ENCODE data around the gene SPA17. TPM values are rescaled to one million over a fixed set of nuclear protein-coding genes. Genes with fewer than 3 reads are reported as not detected.

Gene SPA17
- total and polyA plus RNA-seq, 7 experiments from 2014 or later = 1.00 to 2.3 (median 1.1) TPM

GRCh38 chr11:124745835-124746620, 72.3 kb downstream of the SPA17 start:
- Histone ChIP-seq H3K27ac (ENCODE audit: low read depth, low read length) (peak overlapping the region; percentile 72), H3K9me3 (ENCODE audit: control insufficient read depth in 2 of 3, low read length in 3 of 3) (no peaks in the 10 kb centered on the region), H3K27me3 (ENCODE audit: control insufficient read depth in 2 of 2, insufficient read depth in 2 of 2, low read length in 2 of 2) (no peaks in the 10 kb centered on the region), H3K4me3 (ENCODE audit: low read length) (peak overlapping the region; percentile 99), H3K36me3 (ENCODE audit: control insufficient read depth in 2 of 3, insufficient read depth in 3 of 3, low read length in 3 of 3) (peaks cover 0 to 6% (median 0%) of the 10 kb centered on the region in 3 experiments), H3K4me1 (ENCODE audit: control insufficient read depth in 2 of 2, insufficient read depth in 2 of 2, low read length in 2 of 2) (peaks cover 0 to 3% of the 10 kb centered on the region in 2 donors)
- H3K9me3 Mint-ChIP-seq = peaks cover 0 to 2% (median 0%) of the 10 kb centered on the region in 11 donors
- intact Hi-C loops (cut with micrococcal nuclease) = loop anchor here (1.0 to 10.0 kb wide), 20 partner anchors 12 to 1671 kb away; partner anchors contain the start of genes CCDC15 (in 2 of the 2), MSANTD2 (in 2 of the 2), SIAE (in 2 of the 2) and SPA17 (in 2 of the 2)
- no peaks in the 10 kb centered on the region for H3K36me3 Mint-ChIP-seq
- H3K27ac Mint-ChIP-seq = peak overlapping the region; percentile 91 to 98 (median 96)
- DNase-seq = no peak
- ChIA-PET POLR2A (interaction anchor here (0.6 to 8.7 kb wide), 27 partner anchors 9 to 365 kb away, joined by 3 to 112 read pairs (median 4); partner anchors contain the start of genes CCDC15, ESAM, MSANTD2 and SIAE), CTCF (interaction anchor here (0.7 to 3.5 kb wide), 12 partner anchors 11 to 92 kb away, joined by 3 to 38 read pairs (median 6); partner anchors contain the start of genes ESAM, MSANTD2, SIAE and SPA17)
- H3K4me1 Mint-ChIP-seq = peaks cover 4 to 38% (median 24%) of the 10 kb centered on the region in 7 donors
- ATAC-seq = peak; percentile 29
- peaks cover 0 to 29% (median 0%) of the 10 kb centered on the region in 5 donors for H3K27me3 Mint-ChIP-seq
- peak overlapping the region; percentile 91 to 100 (median 98) for H3K4me3 Mint-ChIP-seq

DNA sequence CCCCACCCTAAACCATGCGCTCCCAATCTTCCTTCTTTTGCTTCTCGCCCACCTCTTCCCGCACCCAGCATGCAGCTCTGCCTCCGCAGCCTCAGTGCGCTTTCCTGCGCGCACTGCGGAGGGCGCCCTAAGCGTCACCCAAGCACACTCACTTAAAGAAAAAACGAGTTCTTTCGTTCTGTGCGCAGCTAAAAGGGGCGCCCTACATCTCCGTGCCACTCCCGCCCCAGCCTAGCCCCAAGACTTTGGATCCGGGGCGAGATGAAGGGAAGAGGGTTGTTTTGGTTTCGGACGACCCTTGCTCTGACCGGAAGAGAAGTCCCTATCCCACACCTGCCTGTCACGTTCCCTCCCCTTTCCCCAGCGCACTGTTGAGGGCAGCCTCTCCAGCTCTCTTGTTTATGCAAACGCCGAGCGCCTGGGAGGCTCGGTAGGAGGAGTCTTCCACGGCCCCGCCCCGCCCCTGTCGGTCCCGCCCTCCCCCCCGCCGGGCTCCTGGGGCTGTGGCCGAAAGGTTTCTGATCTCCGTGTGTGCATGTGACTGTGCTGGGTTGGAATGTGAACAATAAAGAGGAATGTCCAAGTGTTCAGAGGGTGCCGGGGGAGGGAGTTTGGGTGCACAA, 73.0 kb downstream of the SPA17 start:
- intact Hi-C loops (cut with micrococcal nuclease) = loop anchor here (1.0 to 10.0 kb wide), 21 partner anchors 7 to 1672 kb away; partner anchors contain the start of genes CCDC15 (in 2 of the 2), MSANTD2 (in 2 of the 2), NRGN (in 2 of the 2) and SIAE (in 2 of the 2)
- H3K27ac Mint-ChIP-seq = peak overlapping the region; percentile 91 to 98 (median 96)
- ChIA-PET POLR2A (interaction anchor here (0.6 to 8.7 kb wide), 29 partner anchors 10 to 365 kb away, joined by 3 to 112 read pairs (median 4); partner anchors contain the start of genes CCDC15, ESAM, MSANTD2 and SIAE), CTCF (interaction anchor here (0.5 to 3.5 kb wide), 13 partner anchors 10 to 91 kb away, joined by 3 to 38 read pairs (median 5); partner anchors contain the start of genes ESAM, MSANTD2, SIAE and SPA17)
- peaks cover 0 to 6% (median 0%) of the 10 kb centered on the region in 3 experiments for H3K36me3 ChIP-seq (ENCODE audit: control insufficient read depth in 2 of 3, insufficient read depth in 3 of 3, low read length in 3 of 3)
- H3K4me1 ChIP-seq (ENCODE audit: control insufficient read depth in 2 of 2, insufficient read depth in 2 of 2, low read length in 2 of 2) = peaks cover 0 to 3% of the 10 kb centered on the region in 2 donors
- H3K4me3 Mint-ChIP-seq = peak overlapping the region; percentile 91 to 100 (median 98)
- H3K4me3 ChIP-seq (ENCODE audit: low read length) = peak overlapping the region; percentile 99
- no peaks in the 10 kb centered on the region for H3K9me3 ChIP-seq (ENCODE audit: control insufficient read depth in 2 of 3, low read length in 3 of 3)
- no peaks in the 10 kb centered on the region for H3K27me3 ChIP-seq (ENCODE audit: control insufficient read depth in 2 of 2, insufficient read depth in 2 of 2, low read length in 2 of 2)
- peak overlapping the region; percentile 72 for H3K27ac ChIP-seq (ENCODE audit: low read depth, low read length)
- no peaks in the 10 kb centered on the region for H3K36me3 Mint-ChIP-seq
- H3K4me1 Mint-ChIP-seq = peaks cover 4 to 37% (median 19%) of the 10 kb centered on the region in 7 donors
- H3K9me3 Mint-ChIP-seq = peaks cover 0 to 2% (median 0%) of the 10 kb centered on the region in 11 donors
- ATAC-seq (peak; percentile 93), DNase-seq (peak; percentile 66 to 88 (median 85))
- peaks cover 0 to 22% (median 0%) of the 10 kb centered on the region in 5 donors for H3K27me3 Mint-ChIP-seq

Other genes starting within 250 kb of the SPA17 start
- gene OR8B4, start 249.0 kb upstream of the SPA17 start, total RNA-seq = not detected
- not detected for gene OR8B4, start 249.0 kb upstream of the SPA17 start, polyA plus RNA-seq
- not detected for gene OR8B8, start 228.2 kb upstream of the SPA17 start, total RNA-seq
- gene OR8B8, start 228.2 kb upstream of the SPA17 start, polyA plus RNA-seq = not detected
- gene OR8B12, start 130.2 kb upstream of the SPA17 start, total RNA-seq = not detected
- gene OR8B12, start 130.2 kb upstream of the SPA17 start, polyA plus RNA-seq = not detected
- gene OR8A1, start 103.9 kb upstream of the SPA17 start, total RNA-seq = not detected
- gene OR8A1, start 103.9 kb upstream of the SPA17 start, polyA plus RNA-seq = not detected
- not detected for gene PANX3, start 62.5 kb upstream of the SPA17 start, total RNA-seq
- not detected for gene PANX3, start 62.5 kb upstream of the SPA17 start, polyA plus RNA-seq
- 10 to 100 TPM; 35.5 to 78.6 (median 63.9) TPM for gene TBRG1, start 51.0 kb upstream of the SPA17 start, total RNA-seq
- 10 to 100 TPM; 32.4 to 38.4 TPM for gene TBRG1, start 51.0 kb upstream of the SPA17 start, polyA plus RNA-seq
- gene SIAE, start 165 bp upstream of the SPA17 start, total RNA-seq = 10 to 100 TPM in 3 of 5 experiments, 1 to 10 TPM in 2; 6.2 to 11.3 (median 10.4) TPM
- gene SIAE, start 165 bp upstream of the SPA17 start, polyA plus RNA-seq = 1 to 10 TPM; 2.7 to 6.5 TPM
- 10 to 100 TPM in 1 of 5 experiments, 1 to 10 TPM in 4; 1.2 to 48.7 (median 4.9) TPM for gene NRGN, start 66.0 kb downstream of the SPA17 start, total RNA-seq
- not detected for gene NRGN, start 66.0 kb downstream of the SPA17 start, polyA plus RNA-seq
- 1 to 10 TPM in 2 of 5 experiments, under 1 TPM in 3; 0.19 to 1.7 (median 0.85) TPM for gene VSIG2, start 78.4 kb downstream of the SPA17 start, total RNA-seq
- under 1 TPM in 1 of 2 donors, not detected in 1; 0.32 TPM for gene VSIG2, start 78.4 kb downstream of the SPA17 start, polyA plus RNA-seq
- gene ESAM, start 88.4 kb downstream of the SPA17 start, total RNA-seq = 1 to 10 TPM in 4 of 5 experiments, under 1 TPM in 1; 0.39 to 3.4 (median 1.7) TPM
- gene ESAM, start 88.4 kb downstream of the SPA17 start, polyA plus RNA-seq = 1 to 10 TPM; 1.9 to 4.1 TPM
- 10 to 100 TPM in 4 of 5 experiments, 1 to 10 TPM in 1; 9.1 to 29.5 (median 14.4) TPM for gene MSANTD2, start 126.5 kb downstream of the SPA17 start, total RNA-seq
- 1 to 10 TPM; 3.8 to 6.0 TPM for gene MSANTD2, start 126.5 kb downstream of the SPA17 start, polyA plus RNA-seq
- 10 to 100 TPM in 4 of 5 experiments, 1 to 10 TPM in 1; 8.1 to 51.3 (median 38.0) TPM for gene ROBO3, start 191.5 kb downstream of the SPA17 start, total RNA-seq
- gene ROBO3, start 191.5 kb downstream of the SPA17 start, polyA plus RNA-seq = 1 to 10 TPM; 3.6 to 8.5 TPM
- under 1 TPM in 2 of 5 experiments, not detected in 3; 0.19 to 0.29 TPM for gene ROBO4, start 224.0 kb downstream of the SPA17 start, total RNA-seq
- gene ROBO4, start 224.0 kb downstream of the SPA17 start, polyA plus RNA-seq = under 1 TPM in 1 of 2 donors, not detected in 1; 0.04 TPM
- gene HEPN1, start 245.3 kb downstream of the SPA17 start, total RNA-seq = not detected
- gene HEPN1, start 245.3 kb downstream of the SPA17 start, polyA plus RNA-seq = not detected

Data from naive thymus-derived CD4-positive, alpha-beta T cell (primary cell).